ENCODE measurements around the gene FUT3. TPM values are rescaled to one million over a fixed set of nuclear protein-coding genes. Genes with fewer than 3 reads are reported as not detected.
A peak's percentile ranks its signal among the peaks of the same experiment; 100 is the strongest.

Gene FUT3
- total RNA-seq, 1 experiment from 2014 or later, result 0.34 TPM

GRCh38 chr19:5803752-5804515 lies 47.3 kb downstream of the FUT3 start:
- H3K36me3 Mint-ChIP-seq (ENCODE audit: insufficient read depth, unreplicated experiment), result no peaks in the 10 kb centered on the region
- no peaks in the 10 kb centered on the region for H3K9me3 ChIP-seq
- no peaks in the 10 kb centered on the region for H3K9me3 Mint-ChIP-seq (ENCODE audit: unreplicated experiment)
- H3K4me1 ChIP-seq, result 0 out of 2 replicates have a peak, but pooled peaks cover 3% of the 10 kb centered on the region
- no peaks in the 10 kb centered on the region for H3K27me3 ChIP-seq (replicated peaks; ENCODE audit: control insufficient read depth, insufficient read depth, low read length)
- ChIA-PET CTCF (interaction anchor here (0.6 to 2.0 kb wide), 27 partner anchors 10 to 295 kb away, joined by 3 to 56 read pairs (median 6); partner anchors contain the start of genes CATSPERD, DUS3L, LONP1 and NDUFA11), POLR2A (interaction anchor here (0.7 to 1.3 kb wide), 3 partner anchors 24 to 100 kb away, joined by 3 to 15 read pairs (median 7); partner anchors contain the start of genes NDUFA11 and VMAC)
- intact Hi-C loops (cut with micrococcal nuclease; ENCODE audit: unreplicated experiment), result loop anchor here (1.0 to 2.0 kb wide), 3 partner anchors 19 to 100 kb away; partner anchors contain the start of gene VMAC
- H3K27ac Mint-ChIP-seq (ENCODE audit: unreplicated experiment), result peak overlapping the region; percentile 53
- peak overlapping the region; percentile 75 for H3K4me3 Mint-ChIP-seq (ENCODE audit: unreplicated experiment)
- H3K4me3 ChIP-seq (ENCODE audit: low read depth, low read length), result peak overlapping the region; percentile 40
- H3K4me1 Mint-ChIP-seq (ENCODE audit: low read depth, unreplicated experiment), result no peaks in the 10 kb centered on the region
- no peaks in the 10 kb centered on the region for H3K27me3 Mint-ChIP-seq (ENCODE audit: insufficient read depth, unreplicated experiment)
- no TSS peak for BruUV-seq (replicated peaks)
- peak; percentile 91 to 97 for TF ChIP-seq CTCF (IDR thresholded peaks at IDR 0.05; ENCODE audit: insufficient read depth in 1 of 2, low read depth in 1 of 2, low read length in 1 of 2, severe bottlenecking in 1 of 2, unreplicated experiment in 1 of 2)
- DNase-seq, result peak; percentile 93 to 98
- H3K36me3 ChIP-seq (ENCODE audit: control insufficient read depth, insufficient read depth, low read length), result no peaks in the 10 kb centered on the region

GRCh38 chr19:5803441-5803751 lies 47.9 kb downstream of the FUT3 start:
- BruUV-seq (replicated peaks), result no TSS peak
- H3K9me3 Mint-ChIP-seq (ENCODE audit: unreplicated experiment), result no peaks in the 10 kb centered on the region
- no peak for TF ChIP-seq CTCF (IDR thresholded peaks at IDR 0.05; ENCODE audit: insufficient read depth in 1 of 2, low read depth in 1 of 2, low read length in 1 of 2, severe bottlenecking in 1 of 2, unreplicated experiment in 1 of 2)
- intact Hi-C loops (cut with micrococcal nuclease; ENCODE audit: unreplicated experiment), result no loop called here
- POLR2A ChIA-PET, result interaction anchor here (0.7 to 1.3 kb wide), 3 partner anchors 24 to 101 kb away, joined by 3 to 15 read pairs (median 7); partner anchors contain the start of genes NDUFA11 and VMAC
- Histone ChIP-seq H3K4me3 (ENCODE audit: low read depth, low read length) (peak overlapping the region; percentile 40), H3K4me1 (0 out of 2 replicates have a peak, but pooled peaks cover 3% of the 10 kb centered on the region), H3K36me3 (ENCODE audit: control insufficient read depth, insufficient read depth, low read length) (no peaks in the 10 kb centered on the region), H3K9me3 (no peaks in the 10 kb centered on the region), H3K27me3 (replicated peaks; ENCODE audit: control insufficient read depth, insufficient read depth, low read length) (no peaks in the 10 kb centered on the region)
- CTCF ChIA-PET, result interaction anchor here (0.6 to 2.0 kb wide), 25 partner anchors 9 to 295 kb away, joined by 3 to 56 read pairs (median 6); partner anchors contain the start of genes CATSPERD, DUS3L, LONP1 and NDUFA11
- no peaks in the 10 kb centered on the region for H3K27me3 Mint-ChIP-seq (ENCODE audit: insufficient read depth, unreplicated experiment)
- DNase-seq, result peak in 1 of 2 experiments; percentile 54
- H3K4me3 Mint-ChIP-seq (ENCODE audit: unreplicated experiment), result peak overlapping the region; percentile 75
- peak overlapping the region; percentile 53 for H3K27ac Mint-ChIP-seq (ENCODE audit: unreplicated experiment)
- H3K36me3 Mint-ChIP-seq (ENCODE audit: insufficient read depth, unreplicated experiment), result no peaks in the 10 kb centered on the region
- no peaks in the 10 kb centered on the region for H3K4me1 Mint-ChIP-seq (ENCODE audit: low read depth, unreplicated experiment)

GRCh38 chr19:5801796-5802619 lies 49.2 kb downstream of the FUT3 start:
- peak overlapping the region; percentile 75 for H3K4me3 Mint-ChIP-seq (ENCODE audit: unreplicated experiment)
- CTCF ChIA-PET, result interaction anchor here (0.6 kb wide), 3 partner anchors 9 to 1591 kb away, joined by 3 to 4 read pairs (median 4); no protein-coding TSS in a partner anchor
- H3K9me3 ChIP-seq, result no peaks in the 10 kb centered on the region
- H3K4me1 Mint-ChIP-seq (ENCODE audit: low read depth, unreplicated experiment), result no peaks in the 10 kb centered on the region
- POLR2A ChIA-PET, result no interaction called here
- no peaks in the 10 kb centered on the region for H3K36me3 Mint-ChIP-seq (ENCODE audit: insufficient read depth, unreplicated experiment)
- no peak overlapping the region for H3K4me3 ChIP-seq (ENCODE audit: low read depth, low read length)
- TF ChIP-seq CTCF (IDR thresholded peaks at IDR 0.05; ENCODE audit: insufficient read depth in 1 of 2, low read depth in 1 of 2, low read length in 1 of 2, severe bottlenecking in 1 of 2, unreplicated experiment in 1 of 2), result no peak
- no peak overlapping the region for H3K27ac Mint-ChIP-seq (ENCODE audit: unreplicated experiment)
- 0 out of 2 replicates have a peak, but pooled peaks cover 3% of the 10 kb centered on the region for H3K4me1 ChIP-seq
- no peak for DNase-seq
- H3K36me3 ChIP-seq (ENCODE audit: control insufficient read depth, insufficient read depth, low read length), result no peaks in the 10 kb centered on the region
- intact Hi-C loops (cut with micrococcal nuclease; ENCODE audit: unreplicated experiment), result no loop called here
- no peaks in the 10 kb centered on the region for H3K9me3 Mint-ChIP-seq (ENCODE audit: unreplicated experiment)
- no TSS peak for BruUV-seq (replicated peaks)
- no peaks in the 10 kb centered on the region for H3K27me3 ChIP-seq (replicated peaks; ENCODE audit: control insufficient read depth, insufficient read depth, low read length)
- no peaks in the 10 kb centered on the region for H3K27me3 Mint-ChIP-seq (ENCODE audit: insufficient read depth, unreplicated experiment)

All from Caco-2 (cell line).